ENCODE measurements around the gene PCDH15.

Gene PCDH15

DNA sequence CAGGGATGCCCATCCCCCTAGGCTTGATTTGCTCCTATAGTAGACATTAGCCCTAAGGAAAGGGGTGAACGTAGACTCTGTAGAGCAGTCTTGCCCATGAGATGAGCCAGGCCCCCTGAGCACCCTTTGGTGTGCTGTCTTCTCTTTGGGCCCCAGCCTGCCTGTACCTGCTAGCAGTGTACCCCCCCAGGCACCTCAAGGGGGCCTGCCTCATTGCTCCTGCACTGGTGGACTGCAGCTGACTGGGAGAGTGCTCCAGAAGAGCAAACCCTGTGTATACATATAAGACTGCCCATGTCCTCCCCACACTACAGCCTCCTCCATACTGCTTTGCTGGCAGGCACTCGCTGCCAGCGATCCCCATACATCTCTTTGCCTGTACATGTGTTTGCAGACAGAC, 206.7 kb downstream of the PCDH15 start:
- no peak overlapping the region for H3K4me3 ChIP-seq (ENCODE audit: low read depth, low read length)
- TF ChIP-seq, protein P1, sequence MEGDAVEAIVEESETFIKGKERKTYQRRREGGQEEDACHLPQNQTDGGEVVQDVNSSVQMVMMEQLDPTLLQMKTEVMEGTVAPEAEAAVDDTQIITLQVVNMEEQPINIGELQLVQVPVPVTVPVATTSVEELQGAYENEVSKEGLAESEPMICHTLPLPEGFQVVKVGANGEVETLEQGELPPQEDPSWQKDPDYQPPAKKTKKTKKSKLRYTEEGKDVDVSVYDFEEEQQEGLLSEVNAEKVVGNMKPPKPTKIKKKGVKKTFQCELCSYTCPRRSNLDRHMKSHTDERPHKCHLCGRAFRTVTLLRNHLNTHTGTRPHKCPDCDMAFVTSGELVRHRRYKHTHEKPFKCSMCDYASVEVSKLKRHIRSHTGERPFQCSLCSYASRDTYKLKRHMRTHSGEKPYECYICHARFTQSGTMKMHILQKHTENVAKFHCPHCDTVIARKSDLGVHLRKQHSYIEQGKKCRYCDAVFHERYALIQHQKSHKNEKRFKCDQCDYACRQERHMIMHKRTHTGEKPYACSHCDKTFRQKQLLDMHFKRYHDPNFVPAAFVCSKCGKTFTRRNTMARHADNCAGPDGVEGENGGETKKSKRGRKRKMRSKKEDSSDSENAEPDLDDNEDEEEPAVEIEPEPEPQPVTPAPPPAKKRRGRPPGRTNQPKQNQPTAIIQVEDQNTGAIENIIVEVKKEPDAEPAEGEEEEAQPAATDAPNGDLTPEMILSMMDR (conservative IDR thresholded peaks at IDR 0.05; ENCODE audit: low read depth, low read length): no peak
- DNase-seq (ENCODE audit: low read depth): no peak

DNA sequence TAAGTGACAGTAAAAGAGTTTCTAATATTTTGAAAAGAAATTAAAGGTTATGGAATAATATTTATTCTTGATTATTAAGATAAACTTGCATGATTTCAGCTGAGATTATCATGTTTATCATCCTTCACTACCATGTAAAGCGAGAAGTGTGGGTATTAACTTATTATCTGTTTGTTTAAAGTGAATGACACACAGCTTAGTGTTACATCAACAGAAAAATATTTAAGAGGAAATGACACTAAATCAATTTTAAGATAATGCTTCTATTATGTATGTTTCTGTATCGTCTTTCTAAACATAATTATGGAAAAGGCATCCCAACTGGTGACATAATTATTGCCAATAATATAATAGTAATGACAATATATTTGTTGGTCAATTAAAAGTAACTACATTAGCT, 213.1 kb downstream of the PCDH15 start:
- H3K4me3 ChIP-seq (ENCODE audit: low read depth, low read length): no peak overlapping the region
- TF ChIP-seq, protein P1 (conservative IDR thresholded peaks at IDR 0.05; ENCODE audit: low read depth, low read length): no peak
- no peak for DNase-seq (ENCODE audit: low read depth)

DNA sequence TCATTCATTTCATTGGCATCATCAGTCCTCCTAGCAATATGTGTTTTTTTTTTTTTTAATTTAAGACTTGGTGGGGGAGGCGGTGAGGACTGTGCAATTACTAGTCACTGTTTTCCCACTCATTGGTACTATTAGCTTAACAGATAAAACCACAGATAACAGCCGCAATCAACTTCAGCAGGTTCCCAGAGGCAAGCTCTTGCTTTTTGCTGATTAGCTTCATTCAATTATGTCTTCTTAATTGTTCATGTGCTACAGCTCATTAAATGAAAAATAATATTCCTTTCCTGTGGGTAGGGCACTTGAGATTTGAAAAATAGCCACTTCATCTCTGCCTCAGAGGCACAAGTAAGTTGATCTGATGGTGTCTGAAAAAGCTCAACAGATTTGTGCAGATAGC, 215.5 kb downstream of the PCDH15 start:
- no peak for DNase-seq (ENCODE audit: low read depth)
- TF ChIP-seq, protein P1 (conservative IDR thresholded peaks at IDR 0.05; ENCODE audit: low read depth, low read length): no peak
- no peak overlapping the region for H3K4me3 ChIP-seq (ENCODE audit: low read depth, low read length)

DNA sequence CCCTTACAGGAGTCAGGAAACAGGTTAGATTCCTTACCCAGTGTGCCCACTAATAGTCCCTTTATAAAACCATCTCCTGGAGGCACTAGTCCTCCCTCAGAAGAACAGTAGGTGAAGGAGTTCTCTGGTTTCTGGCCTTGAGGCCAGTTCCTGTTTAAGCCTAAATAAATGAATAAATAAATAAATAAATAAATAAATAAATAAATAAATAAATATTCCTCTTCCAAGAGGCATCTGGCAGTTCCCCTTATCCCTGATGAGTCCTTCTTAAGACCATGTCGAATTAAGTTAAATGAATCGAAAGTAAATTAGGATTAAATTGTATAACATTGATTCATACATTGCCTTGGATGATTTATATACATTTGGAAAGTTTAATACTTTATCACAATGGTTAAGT, 223.3 kb downstream of the PCDH15 start:
- TF ChIP-seq, protein P1 (conservative IDR thresholded peaks at IDR 0.05; ENCODE audit: low read depth, low read length): no peak
- DNase-seq (ENCODE audit: low read depth): no peak

DNA sequence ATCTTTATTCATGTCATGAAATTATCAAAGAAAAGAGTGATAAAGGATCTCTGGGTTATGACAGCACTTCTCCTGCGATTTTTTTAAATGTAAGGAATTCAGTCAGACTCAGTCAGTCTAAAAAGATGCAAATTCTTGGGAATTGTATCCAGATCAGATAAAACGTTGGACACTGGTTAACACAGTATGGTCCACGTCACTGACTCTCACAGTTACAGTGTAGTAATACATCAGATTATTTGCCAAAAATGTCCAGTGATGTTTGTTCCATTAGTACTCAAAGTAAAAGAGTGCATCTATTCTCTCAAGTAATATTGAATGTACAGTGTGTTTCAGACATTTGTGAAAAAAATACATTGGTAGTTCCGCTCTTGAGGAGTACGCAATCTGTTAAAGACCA, 224.5 kb downstream of the PCDH15 start:
- TF ChIP-seq, protein P1 (conservative IDR thresholded peaks at IDR 0.05; ENCODE audit: low read depth, low read length): no peak
- no peak for DNase-seq (ENCODE audit: low read depth)

More for the DNA sequence above, 223.3 kb downstream of the PCDH15 start:
- H3K4me3 ChIP-seq (ENCODE audit: low read depth, low read length): no peak overlapping the region

DNA sequence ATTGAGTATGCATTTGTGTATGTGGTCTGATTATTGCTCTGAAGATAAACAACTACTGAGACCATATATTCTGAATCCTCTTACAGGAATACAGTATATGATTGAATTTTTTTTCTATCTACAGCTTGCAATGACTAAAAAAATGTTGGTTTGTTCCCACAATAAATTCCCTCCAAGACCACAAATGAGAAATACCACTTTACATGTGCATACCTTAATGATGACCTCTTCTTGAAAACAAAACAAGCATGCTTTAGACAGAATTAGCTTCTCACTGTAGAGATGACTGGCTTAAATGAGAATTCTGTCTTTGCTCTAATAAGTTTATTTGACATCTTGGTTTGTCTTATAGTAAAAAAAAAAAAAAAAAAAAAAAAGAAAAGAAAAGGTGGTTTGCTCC, 241.5 kb downstream of the PCDH15 start:
- TF ChIP-seq, protein P1 (conservative IDR thresholded peaks at IDR 0.05; ENCODE audit: low read depth, low read length): no peak
- peak; percentile 77 for DNase-seq (ENCODE audit: low read depth)
- no peak overlapping the region for H3K4me3 ChIP-seq (ENCODE audit: low read depth, low read length)

More for the DNA sequence above, 224.5 kb downstream of the PCDH15 start:
- H3K4me3 ChIP-seq (ENCODE audit: low read depth, low read length): no peak overlapping the region

DNA sequence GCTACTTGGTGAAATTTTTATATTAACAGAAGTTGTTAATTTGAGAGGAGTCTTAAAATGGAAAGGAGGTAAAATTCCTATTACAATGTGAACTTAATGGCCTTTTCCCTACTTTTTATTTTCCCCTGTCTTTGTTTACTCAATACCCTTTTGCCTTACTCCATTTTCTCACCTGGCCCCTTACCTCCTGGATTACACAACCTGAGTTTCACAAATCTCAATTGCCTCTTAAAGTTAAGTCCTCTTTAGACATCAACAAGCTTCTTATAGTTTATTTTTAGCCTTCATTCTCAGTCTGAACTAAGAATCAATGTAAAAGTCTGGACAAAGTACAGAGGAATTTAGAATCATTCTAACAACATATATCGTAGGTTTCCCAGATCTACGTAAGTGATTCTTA, 247.0 kb downstream of the PCDH15 start:
- DNase-seq (ENCODE audit: low read depth): no peak
- H3K4me3 ChIP-seq (ENCODE audit: low read depth, low read length): no peak overlapping the region
- TF ChIP-seq, protein P1 (conservative IDR thresholded peaks at IDR 0.05; ENCODE audit: low read depth, low read length): no peak
